DND-41 (cell line): ENCODE measurements around the gene B4GALT6.

ENCODE experiments used
- ATAC-seq: fragments of 200-7000 bp; cut with Tn5 transposase; 3 replicates; pipeline ENCODE4 v1.9.1; 2021; ENCODE audit warnings: low read depth; ENCODE audit not compliant: insufficient read depth
- DNase-seq: peaks from one replicate; pipeline ENCODE4 v3.0.0-alpha.2; 2020
- H2AFZ ChIP-seq: 2 replicates; pipeline ENCODE4 v1.6.0; 2012; ENCODE audit warnings: low read depth, low read length
- H3K27ac ChIP-seq: 2 replicates; pipeline ENCODE4 v1.5.1; 2012; ENCODE audit warnings: low read length, inconsistent platforms
- H3K27me3 ChIP-seq: fragments of 200-600 bp; sonication (generic); 2 replicates; pipeline ENCODE4 v1.6.0; 2012; ENCODE audit warnings: low read length, mild to moderate bottlenecking, inconsistent platforms; ENCODE audit not compliant: insufficient read depth, poor library complexity
- H3K36me3 ChIP-seq: 2 replicates; pipeline ENCODE4 v1.5.1; 2012; ENCODE audit warnings: low read length, inconsistent platforms; ENCODE audit not compliant: insufficient read depth
- H3K4me1 ChIP-seq: 2 replicates; pipeline ENCODE4 v1.5.1; 2012; ENCODE audit warnings: mild to moderate bottlenecking, low read length; ENCODE audit not compliant: insufficient read depth
- H3K4me2 ChIP-seq: 2 replicates; pipeline ENCODE4 v1.6.0; 2012; ENCODE audit warnings: mild to moderate bottlenecking, moderate library complexity, low read length, inconsistent platforms; ENCODE audit not compliant: insufficient read depth
- H3K4me3 ChIP-seq, 2 experiments: fragments of 200-600 bp in 1 of 2; shearing (Covaris generic) in 1 of 2; 2 replicates each; pipeline ENCODE4 v1.5.1; 2012 to 2016; ENCODE audit warnings: inconsistent platforms in 2 of 2, low read length in 2 of 2, mild to moderate bottlenecking in 2 of 2, low read depth in 1 of 2, moderate library complexity in 1 of 2
- H3K79me2 ChIP-seq: 2 replicates; pipeline ENCODE4 v1.6.0; 2012; ENCODE audit warnings: low read length, inconsistent platforms; ENCODE audit not compliant: insufficient read depth
- H3K9ac ChIP-seq: 2 replicates; pipeline ENCODE4 v1.6.0; 2012; ENCODE audit warnings: low read depth, mild to moderate bottlenecking, inconsistent platforms, low read length, moderate library complexity
- H3K9me3 ChIP-seq: 2 replicates; pipeline ENCODE4 v1.5.1; 2012; ENCODE audit warnings: low read length, moderate library complexity, mild to moderate bottlenecking, inconsistent platforms; ENCODE audit not compliant: insufficient read depth, severe bottlenecking
- H4K20me1 ChIP-seq: 2 replicates; pipeline ENCODE4 v1.6.0; 2012; ENCODE audit warnings: low read length; ENCODE audit not compliant: insufficient read depth
- CTCF ChIP-seq: IDR thresholded peaks from 2 replicates; pipeline ENCODE4 v1.5.1; 2012; ENCODE audit warnings: borderline replicate concordance, low read length, moderate library complexity, mild to moderate bottlenecking; ENCODE audit not compliant: poor library complexity, severe bottlenecking; ENCODE audit errors: extremely low read depth
- EZH2 ChIP-seq: IDR thresholded peaks from 3 replicates; pipeline ENCODE4 v1.6.1; 2012; ENCODE audit warnings: borderline replicate concordance, low read depth, mild to moderate bottlenecking, moderate library complexity, low read length, inconsistent platforms; ENCODE audit not compliant: severe bottlenecking

The B4GALT6 gene

GRCh38 chr18:31607384-31607783 is 77.0 kb downstream of the B4GALT6 start:
- H3K9me3 ChIP-seq, result no peaks in the 10 kb centered on the region
- H3K9ac ChIP-seq, result no peak overlapping the region
- no peak for DNase-seq
- H3K4me1 ChIP-seq, result no peaks in the 10 kb centered on the region
- H4K20me1 ChIP-seq, result no peaks in the 10 kb centered on the region
- H3K27me3 ChIP-seq, result no peaks in the 10 kb centered on the region
- no peak overlapping the region for H3K4me2 ChIP-seq
- no peaks in the 10 kb centered on the region for H3K36me3 ChIP-seq
- H3K4me3 ChIP-seq, result no peak overlapping the region
- no peak for TF ChIP-seq CTCF
- TF ChIP-seq EZH2, result no peak
- no peak overlapping the region for H3K27ac ChIP-seq
- no peaks in the 10 kb centered on the region for H3K79me2 ChIP-seq
- ATAC-seq, result no peak
- H2AFZ ChIP-seq, result no peak overlapping the region

GRCh38 chr18:31606265-31606664 is 78.1 kb downstream of the B4GALT6 start:
- Histone ChIP-seq H2AFZ (no peak overlapping the region), H3K4me2 (no peak overlapping the region), H3K36me3 (no peaks in the 10 kb centered on the region), H3K79me2 (no peaks in the 10 kb centered on the region), H4K20me1 (no peaks in the 10 kb centered on the region), H3K4me1 (no peaks in the 10 kb centered on the region), H3K27ac (no peak overlapping the region), H3K9me3 (no peaks in the 10 kb centered on the region), H3K9ac (no peak overlapping the region), H3K27me3 (no peaks in the 10 kb centered on the region), H3K4me3 (no peak overlapping the region)
- DNase-seq (no peak), ATAC-seq (no peak)
- TF ChIP-seq CTCF, result no peak
- TF ChIP-seq EZH2, result no peak

GRCh38 chr18:31603315-31603714 is 81.1 kb downstream of the B4GALT6 start:
- Histone ChIP-seq H4K20me1 (no peaks in the 10 kb centered on the region), H3K4me1 (no peaks in the 10 kb centered on the region), H3K36me3 (no peaks in the 10 kb centered on the region), H3K9me3 (no peaks in the 10 kb centered on the region), H3K9ac (no peak overlapping the region), H3K79me2 (no peaks in the 10 kb centered on the region), H3K27ac (no peak overlapping the region), H2AFZ (no peak overlapping the region), H3K4me3 (no peak overlapping the region), H3K27me3 (no peaks in the 10 kb centered on the region), H3K4me2 (no peak overlapping the region)
- no peak for DNase-seq
- TF ChIP-seq CTCF (no peak), EZH2 (no peak)
- ATAC-seq, result no peak
